Measurements from ENCODE around the gene CFAP68. TPM values are rescaled to one million over a fixed set of nuclear protein-coding genes. Genes with fewer than 3 reads are reported as not detected.

CFAP68 gene
- total and polyA plus RNA-seq, 2 of the 13 experiments (the other 11 are each of a cell fraction or from before 2014, with no cell fraction given): 22.2 to 25.6 TPM

- peak; percentile 43 for TF ChIP-seq ZNF407 (CRISPR knock-in tag; IDR thresholded peaks at IDR 0.05; ENCODE audit: not compliant biosample characterization)
- TF ChIP-seq, protein P1, sequence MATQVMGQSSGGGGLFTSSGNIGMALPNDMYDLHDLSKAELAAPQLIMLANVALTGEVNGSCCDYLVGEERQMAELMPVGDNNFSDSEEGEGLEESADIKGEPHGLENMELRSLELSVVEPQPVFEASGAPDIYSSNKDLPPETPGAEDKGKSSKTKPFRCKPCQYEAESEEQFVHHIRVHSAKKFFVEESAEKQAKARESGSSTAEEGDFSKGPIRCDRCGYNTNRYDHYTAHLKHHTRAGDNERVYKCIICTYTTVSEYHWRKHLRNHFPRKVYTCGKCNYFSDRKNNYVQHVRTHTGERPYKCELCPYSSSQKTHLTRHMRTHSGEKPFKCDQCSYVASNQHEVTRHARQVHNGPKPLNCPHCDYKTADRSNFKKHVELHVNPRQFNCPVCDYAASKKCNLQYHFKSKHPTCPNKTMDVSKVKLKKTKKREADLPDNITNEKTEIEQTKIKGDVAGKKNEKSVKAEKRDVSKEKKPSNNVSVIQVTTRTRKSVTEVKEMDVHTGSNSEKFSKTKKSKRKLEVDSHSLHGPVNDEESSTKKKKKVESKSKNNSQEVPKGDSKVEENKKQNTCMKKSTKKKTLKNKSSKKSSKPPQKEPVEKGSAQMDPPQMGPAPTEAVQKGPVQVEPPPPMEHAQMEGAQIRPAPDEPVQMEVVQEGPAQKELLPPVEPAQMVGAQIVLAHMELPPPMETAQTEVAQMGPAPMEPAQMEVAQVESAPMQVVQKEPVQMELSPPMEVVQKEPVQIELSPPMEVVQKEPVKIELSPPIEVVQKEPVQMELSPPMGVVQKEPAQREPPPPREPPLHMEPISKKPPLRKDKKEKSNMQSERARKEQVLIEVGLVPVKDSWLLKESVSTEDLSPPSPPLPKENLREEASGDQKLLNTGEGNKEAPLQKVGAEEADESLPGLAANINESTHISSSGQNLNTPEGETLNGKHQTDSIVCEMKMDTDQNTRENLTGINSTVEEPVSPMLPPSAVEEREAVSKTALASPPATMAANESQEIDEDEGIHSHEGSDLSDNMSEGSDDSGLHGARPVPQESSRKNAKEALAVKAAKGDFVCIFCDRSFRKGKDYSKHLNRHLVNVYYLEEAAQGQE (IDR thresholded peaks at IDR 0.05; ENCODE audit: borderline replicate concordance in 1 of 2, low read depth in 1 of 2, low read length in 2 of 2): peak in 1 of 2 experiments; percentile 37; a peak in 1 of 4 replicates
- peak; percentile 79 for TF ChIP-seq ATF7-NPFF (CRISPR knock-in tag; IDR thresholded peaks at IDR 0.05; ENCODE audit: low read depth)
- TF ChIP-seq ZZZ3 (CRISPR knock-in tag; IDR thresholded peaks at IDR 0.05; ENCODE audit: borderline replicate concordance): peak; percentile 12; the same call in 1 of the 2 replicates
- TF ChIP-seq ISL2 (CRISPR knock-in tag; IDR thresholded peaks at IDR 0.05): no peak
- peak; percentile 65 for TF ChIP-seq KMT2A (CRISPR knock-in tag; IDR thresholded peaks at IDR 0.05)
- TF ChIP-seq ZNF503 (CRISPR knock-in tag; IDR thresholded peaks at IDR 0.05): 0 out of 2 replicates have a peak, but pooled peaks have one; percentile 36
- no peak for TF ChIP-seq PRDM4 (CRISPR knock-in tag; IDR thresholded peaks at IDR 0.05; ENCODE audit: borderline replicate concordance)
- peak; percentile 86 for TF ChIP-seq ZMYM4 (CRISPR knock-in tag; IDR thresholded peaks at IDR 0.05)
- TF ChIP-seq ZNF225 (CRISPR knock-in tag; IDR thresholded peaks at IDR 0.05): peak; percentile 78; the same call in 1 of the 2 replicates
Measured at GRCh38 chr11:111870886-111871692, 8.3 kb upstream of the CFAP68 start, which contains the start of gene ALG9 (continued).
